Measurements from ENCODE around the gene NID1.
"Not testable (repeated sequence)": the region's sequence is repeated elsewhere in the genome, so short reads cannot be mapped to it uniquely, and the experiment has no call there.

NID1 gene

GRCh38 chr1:236091933-236092318, 27.0 kb upstream of the NID1 start:
- no peak for DNase-seq

- no peak for DNase-seq
Observed at GRCh38 chr1:236090741-236091147, 25.9 kb upstream of the NID1 start.

DNA sequence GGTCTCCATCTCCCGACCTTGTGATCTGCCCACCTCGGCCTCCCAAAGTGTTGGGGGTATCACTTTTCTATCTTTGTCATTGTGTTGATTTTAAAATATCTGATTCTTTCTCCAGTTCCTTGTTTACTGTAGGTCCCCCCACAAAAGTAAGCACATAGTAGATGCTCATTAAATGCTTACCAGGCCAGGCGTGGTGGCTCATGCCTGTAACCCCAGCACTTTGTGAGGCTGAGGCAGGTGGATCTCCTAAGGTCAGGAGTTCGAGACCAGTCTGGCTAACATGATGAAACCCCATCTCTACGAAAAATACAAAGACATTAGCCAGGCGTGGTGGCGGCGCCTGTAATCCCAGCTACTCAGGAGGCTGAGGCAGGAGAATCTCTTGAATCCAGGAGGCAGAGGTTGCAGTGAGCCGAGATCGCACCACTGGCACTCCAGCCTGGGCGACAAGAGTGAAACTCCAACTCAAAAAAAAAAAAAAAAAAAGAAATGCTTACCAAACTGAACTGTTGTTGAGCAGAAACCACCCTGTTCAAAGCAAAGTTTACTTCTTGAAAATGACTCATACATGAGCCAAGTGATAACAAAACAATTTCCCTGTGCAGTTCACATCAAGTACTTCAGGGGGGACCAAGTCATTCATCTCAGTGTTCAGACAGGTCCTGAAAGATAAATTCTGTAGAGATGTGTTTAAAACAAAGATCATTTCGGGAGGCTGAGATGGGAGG, 24.3 kb upstream of the NID1 start:
- DNase-seq: no peak

DNA sequence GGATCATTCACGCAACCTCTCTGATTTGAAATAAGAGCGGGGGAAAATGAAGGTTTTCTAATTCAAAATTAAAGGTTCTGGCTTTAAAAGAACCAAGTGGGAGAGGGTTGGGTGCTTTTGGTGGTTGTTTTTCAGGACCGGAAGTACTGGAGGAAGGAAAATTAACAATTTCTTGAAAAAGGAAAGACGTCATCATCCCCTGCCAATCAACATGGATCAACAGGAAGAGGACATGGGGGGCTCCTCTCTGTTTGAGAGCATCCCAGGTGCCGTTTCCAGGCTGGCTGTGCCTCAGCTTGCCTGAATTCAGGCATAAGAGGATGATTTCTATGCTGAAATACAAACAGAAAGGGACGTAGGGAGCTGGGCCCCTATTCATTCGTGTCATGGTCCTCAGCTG, 21.6 kb upstream of the NID1 start:
- DNase-seq: no peak

- no peak for DNase-seq
Observed at GRCh38 chr1:236085545-236086159, 20.8 kb upstream of the NID1 start.

DNA sequence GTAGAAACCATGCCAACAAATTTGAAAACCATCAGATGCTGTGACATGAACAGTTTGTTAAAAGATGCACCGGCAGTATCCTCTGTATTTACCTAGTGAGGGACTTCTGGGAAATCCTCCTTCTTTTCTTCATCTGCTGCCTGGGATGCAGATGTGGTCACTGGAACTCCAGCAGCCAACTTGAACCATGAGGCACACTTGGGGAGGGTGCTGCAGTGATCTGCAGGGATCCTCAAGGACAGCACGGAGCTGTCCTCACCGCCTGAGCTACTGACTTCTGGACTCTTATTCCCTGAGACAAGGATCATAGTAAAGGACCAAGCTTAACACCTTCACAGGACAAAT, 19.5 kb upstream of the NID1 start:
- DNase-seq: no peak

DNA sequence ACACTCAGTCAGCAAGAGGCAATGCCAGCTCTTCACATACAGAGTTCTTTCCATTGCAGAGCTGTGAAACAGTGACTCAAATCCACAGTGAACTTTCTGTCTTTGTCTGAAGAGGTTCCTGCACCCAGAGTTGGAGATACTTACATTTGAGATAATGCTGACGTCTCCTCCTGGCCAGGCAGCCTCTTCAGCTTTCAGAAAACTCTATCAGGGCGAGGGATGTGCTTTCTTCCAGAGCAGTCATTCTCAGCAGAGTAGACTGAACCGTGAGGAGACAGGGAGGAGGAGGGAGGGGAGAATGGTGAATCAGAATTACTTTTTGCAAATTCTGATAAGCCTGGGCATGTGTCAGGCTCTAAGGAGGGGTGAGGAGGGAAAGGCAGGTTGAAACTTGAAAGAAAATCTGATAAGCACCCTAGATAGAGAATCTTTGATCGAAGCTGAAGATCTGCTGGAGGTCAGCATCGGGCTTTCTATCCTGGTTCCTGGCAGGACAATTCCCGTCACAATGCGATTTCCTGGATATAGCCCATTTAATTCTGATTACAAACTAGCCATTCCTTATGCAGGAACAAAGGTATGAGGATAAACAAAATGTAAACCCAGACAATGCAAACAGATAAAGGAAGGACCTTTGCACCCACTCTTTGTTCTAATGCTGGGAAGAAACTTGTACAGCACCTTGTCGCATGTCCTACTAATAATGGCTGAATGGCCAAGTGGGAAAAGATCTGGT, 18.9 kb upstream of the NID1 start:
- DNase-seq: no peak

GRCh38 chr1:236082526-236082925, 17.6 kb upstream of the NID1 start:
- no peak for DNase-seq

GRCh38 chr1:236081546-236082227, 16.8 kb upstream of the NID1 start:
- DNase-seq: no peak

- DNase-seq: no peak
Observed at GRCh38 chr1:236079703-236080102, 14.8 kb upstream of the NID1 start.

DNA sequence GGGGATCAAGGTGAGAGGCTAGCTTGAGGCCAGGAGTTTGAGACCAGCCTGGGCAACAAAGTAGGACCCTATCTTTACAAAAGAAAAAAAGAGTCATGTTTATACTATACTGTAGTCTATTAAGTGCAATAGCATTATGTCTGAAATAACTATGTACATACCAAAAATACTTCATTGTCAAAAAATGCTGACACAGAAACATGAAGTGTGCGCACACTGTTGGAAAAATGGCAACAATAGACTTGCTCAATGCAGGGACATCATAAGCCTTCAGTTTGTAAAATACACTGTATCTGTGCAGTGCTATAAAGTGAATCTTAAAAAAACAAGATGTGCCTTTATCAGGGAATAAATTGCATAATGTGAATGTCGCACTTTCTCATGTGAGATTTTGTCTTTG, 14.1 kb upstream of the NID1 start:
- no peak for DNase-seq

GRCh38 chr1:236078077-236078476, 13.2 kb upstream of the NID1 start:
- not testable (repeated sequence) for DNase-seq

DNA sequence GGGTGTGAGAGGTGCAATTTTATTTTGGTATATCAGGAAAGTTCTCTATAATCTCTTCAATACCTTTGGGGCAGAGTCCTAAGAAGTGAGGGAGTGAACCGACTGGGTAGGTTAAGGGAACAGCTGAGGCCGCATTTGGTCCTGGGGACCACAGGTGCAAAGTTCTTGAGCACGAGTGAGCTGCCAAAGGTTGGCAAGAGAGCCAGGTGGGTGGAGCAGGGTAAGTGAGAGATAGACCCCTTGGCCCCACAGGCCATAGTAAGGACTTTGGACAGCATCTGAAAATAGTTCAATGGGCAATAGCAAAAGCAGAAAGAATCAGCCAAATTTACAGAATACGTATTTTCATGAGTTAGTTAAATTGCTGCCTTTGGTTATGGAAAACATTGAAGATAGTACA, 11.0 kb upstream of the NID1 start:
- DNase-seq: no peak

GRCh38 chr1:236073307-236073897, 8.5 kb upstream of the NID1 start:
- no peak for DNase-seq

DNA sequence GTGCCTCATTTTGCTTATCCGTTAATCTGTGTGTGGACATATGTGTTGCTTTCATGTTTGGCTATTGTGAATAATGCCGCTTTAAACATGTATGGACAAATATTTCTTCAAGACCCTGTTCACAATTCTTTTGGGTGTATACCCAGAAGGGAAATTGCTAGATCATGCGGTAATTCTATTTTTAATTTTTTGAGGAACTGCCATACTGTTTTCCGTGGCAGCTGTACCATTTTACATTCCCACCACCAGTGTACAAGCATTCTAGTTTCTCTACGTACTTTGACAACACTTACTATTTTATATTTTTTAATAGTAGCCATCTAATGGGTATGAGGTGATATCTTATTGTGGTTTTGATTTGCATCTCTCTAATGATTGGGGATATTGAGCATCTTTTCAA, 7.1 kb upstream of the NID1 start:
- DNase-seq: no peak

- DNase-seq: no peak
Observed at GRCh38 chr1:236070753-236071152, 5.9 kb upstream of the NID1 start.

DNA sequence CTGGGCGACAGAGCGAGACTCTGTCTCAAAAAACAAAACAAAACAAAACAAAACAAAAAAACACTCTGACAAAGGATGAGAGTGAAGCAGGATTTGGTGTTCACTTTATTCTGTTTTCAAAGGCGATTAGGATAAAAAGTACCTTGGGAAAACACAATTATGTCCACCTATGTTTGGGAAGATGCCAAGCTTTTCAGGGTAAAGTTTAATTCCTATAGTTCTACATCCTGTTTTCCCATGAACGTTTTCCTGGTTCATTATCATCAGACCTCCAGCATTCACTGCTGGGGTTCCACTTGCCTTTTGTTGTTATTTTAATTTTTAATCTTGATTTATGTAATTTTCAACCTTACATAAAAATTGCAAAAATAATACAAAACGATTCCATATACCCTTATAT, 4.9 kb upstream of the NID1 start:
- no peak for DNase-seq

DNA sequence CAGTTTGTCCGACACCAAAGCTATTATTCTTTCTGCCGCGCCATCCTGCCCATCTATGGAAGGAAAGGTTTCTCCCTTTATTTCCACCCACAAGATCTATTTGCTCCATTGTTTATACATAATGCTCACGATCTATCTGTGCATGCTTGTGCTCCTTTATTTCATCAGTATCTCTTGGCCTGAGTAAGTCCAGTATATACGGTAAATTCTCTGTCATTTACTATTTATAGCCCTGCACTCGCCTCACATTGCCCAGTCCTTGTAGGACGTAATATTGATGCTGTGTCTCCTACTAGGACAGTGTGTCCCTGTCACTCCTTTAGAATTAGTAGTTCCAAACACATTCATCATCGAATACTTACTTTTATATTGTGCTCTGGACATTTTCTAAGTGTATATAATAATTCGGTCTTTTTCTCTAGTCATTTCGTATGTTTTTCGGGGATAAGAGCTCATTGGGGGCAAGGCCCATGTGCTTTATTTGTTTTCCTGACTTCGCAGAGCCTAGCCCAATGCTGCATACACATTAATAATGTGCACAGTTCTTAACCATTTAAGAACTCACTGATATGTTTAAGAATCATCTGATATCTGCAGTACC, 3.1 kb upstream of the NID1 start:
- DNase-seq: no peak

DNA sequence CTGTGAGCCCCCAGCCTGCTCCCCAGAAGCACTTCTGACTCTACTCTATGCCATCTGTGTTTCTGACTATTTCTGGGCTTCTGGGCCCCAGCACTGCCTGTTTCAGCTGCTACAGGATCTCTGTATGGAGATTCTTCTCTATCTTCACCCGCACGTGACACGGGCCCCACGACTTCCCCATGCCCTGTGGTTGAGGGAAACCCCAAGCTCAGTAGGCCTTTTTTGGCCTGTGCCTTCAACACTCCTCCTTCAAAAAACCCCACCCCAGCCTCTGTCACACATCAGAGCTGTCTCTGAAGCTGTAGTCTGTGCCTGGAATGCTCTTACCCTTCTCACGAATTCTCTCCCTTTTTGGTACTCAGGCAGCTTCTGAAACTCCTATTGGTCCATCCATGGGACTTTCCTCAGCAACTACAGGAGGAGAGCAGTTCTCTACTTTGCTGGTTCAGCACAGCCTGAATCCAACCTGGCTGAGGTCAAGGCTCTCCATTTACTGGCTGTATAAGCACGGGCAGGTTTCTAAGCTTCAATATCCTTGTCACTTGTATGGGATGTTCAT, 2.0 kb upstream of the NID1 start:
- peak; percentile 74 for DNase-seq

GRCh38 chr1:236066054-236066453, 1.2 kb upstream of the NID1 start:
- no peak for DNase-seq

DNA sequence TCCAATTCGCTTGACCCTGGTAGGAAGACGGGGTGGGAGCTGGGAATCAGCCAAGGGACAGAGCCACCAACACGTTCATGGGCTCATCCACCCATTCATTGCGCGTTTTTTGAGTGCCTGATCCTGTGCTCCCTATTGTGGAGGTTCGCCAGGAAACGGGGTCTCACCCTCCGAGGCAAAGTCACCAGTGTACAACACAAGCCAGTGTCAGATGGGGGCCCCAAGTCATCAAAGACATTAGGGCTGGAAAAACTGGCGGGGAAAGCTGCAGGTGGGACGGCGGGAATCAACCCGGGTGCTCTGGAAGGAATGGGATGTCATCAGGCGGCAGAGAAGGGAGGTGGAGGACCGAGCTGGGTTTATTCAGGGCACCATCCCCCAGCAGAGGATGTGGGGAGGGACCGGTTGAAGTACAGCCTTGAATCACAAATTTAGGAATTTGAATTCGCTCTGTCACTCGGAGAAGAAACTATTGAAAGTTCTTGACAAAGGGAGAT, 667 bp upstream of the NID1 start:
- DNase-seq: no peak

- DNase-seq: peak; percentile 7
Observed at GRCh38 chr1:236063919-236064673, 794 bp downstream of the NID1 start.

Measured in CD4-positive, alpha-beta T cell treated with Interleukin-10 for 1 hour (primary cell).